ENCODE data around the gene ADGRV1. TPM values are rescaled to one million over a fixed set of nuclear protein-coding genes. Genes with fewer than 3 reads are reported as not detected.

ADGRV1 gene
- total and polyA plus RNA-seq, 9 of the 15 experiments (the other 6 are each of a cell fraction or from before 2014, with no cell fraction given): 21.7 to 156 (median 58.2) TPM

GRCh38 chr5:91114658-91115057, 556.1 kb downstream of the ADGRV1 start:
- H3K4me2 ChIP-seq (ENCODE audit: insufficient read depth, low read length): no peak overlapping the region
- ATAC-seq (no peak), DNase-seq (ENCODE audit: extremely low read depth in 1 of 4, low spot score in 3 of 4) (no peak), FAIRE-seq (no peak)
- no peaks in the 10 kb centered on the region for H3K79me2 ChIP-seq (ENCODE audit: control insufficient read depth, insufficient read depth, low read length)
- in situ Hi-C loops (cut with MboI): no loop called here
- no peaks in the 10 kb centered on the region for H3K4me1 ChIP-seq (replicated peaks in 1 of 2; ENCODE audit: control insufficient read depth in 2 of 2, insufficient read depth in 2 of 2, low read length in 2 of 2)
- TF ChIP-seq, protein P1, sequence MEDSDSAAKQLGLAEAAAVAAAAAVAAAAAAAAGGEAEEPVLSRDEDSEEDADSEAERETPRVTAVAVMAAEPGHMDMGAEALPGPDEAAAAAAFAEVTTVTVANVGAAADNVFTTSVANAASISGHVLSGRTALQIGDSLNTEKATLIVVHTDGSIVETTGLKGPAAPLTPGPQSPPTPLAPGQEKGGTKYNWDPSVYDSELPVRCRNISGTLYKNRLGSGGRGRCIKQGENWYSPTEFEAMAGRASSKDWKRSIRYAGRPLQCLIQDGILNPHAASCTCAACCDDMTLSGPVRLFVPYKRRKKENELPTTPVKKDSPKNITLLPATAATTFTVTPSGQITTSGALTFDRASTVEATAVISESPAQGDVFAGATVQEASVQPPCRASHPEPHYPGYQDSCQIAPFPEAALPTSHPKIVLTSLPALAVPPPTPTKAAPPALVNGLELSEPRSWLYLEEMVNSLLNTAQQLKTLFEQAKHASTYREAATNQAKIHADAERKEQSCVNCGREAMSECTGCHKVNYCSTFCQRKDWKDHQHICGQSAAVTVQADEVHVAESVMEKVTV (CRISPR knock-in tag; IDR thresholded peaks at IDR 0.05): no peak
- TF ChIP-seq IFI16 (CRISPR knock-in tag; IDR thresholded peaks at IDR 0.05) (no peak), HNRNPH1 (optimal IDR thresholded peaks at IDR 0.05; ENCODE audit: low read depth, low read length) (no peak), CC2D1A (IDR thresholded peaks at IDR 0.05) (no peak), MCM7 (IDR thresholded peaks at IDR 0.05) (no peak), NCOA4 (IDR thresholded peaks at IDR 0.05; ENCODE audit: partially characterized antibody) (no peak), EGR1 (conservative IDR thresholded peaks at IDR 0.05) (no peak), U2AF1 (optimal IDR thresholded peaks at IDR 0.05; ENCODE audit: low read depth, low read length) (no peak), KAT8 (IDR thresholded peaks at IDR 0.05; ENCODE audit: low read depth) (no peak), ZBTB7A (IDR thresholded peaks at IDR 0.05; ENCODE audit: borderline replicate concordance, control insufficient read depth, low read depth, low read length) (no peak), NFE2L1 (tag; IDR thresholded peaks at IDR 0.05; ENCODE audit: borderline replicate concordance, low read depth) (no peak)
- TF ChIP-seq, protein P2, sequence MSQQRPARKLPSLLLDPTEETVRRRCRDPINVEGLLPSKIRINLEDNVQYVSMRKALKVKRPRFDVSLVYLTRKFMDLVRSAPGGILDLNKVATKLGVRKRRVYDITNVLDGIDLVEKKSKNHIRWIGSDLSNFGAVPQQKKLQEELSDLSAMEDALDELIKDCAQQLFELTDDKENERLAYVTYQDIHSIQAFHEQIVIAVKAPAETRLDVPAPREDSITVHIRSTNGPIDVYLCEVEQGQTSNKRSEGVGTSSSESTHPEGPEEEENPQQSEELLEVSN (IDR thresholded peaks at IDR 0.05; ENCODE audit: borderline replicate concordance in 1 of 2, extremely low read depth in 1 of 2, insufficient read depth in 1 of 2, insufficient read length in 1 of 2, low read depth in 1 of 2, low read length in 1 of 2, poor library complexity in 1 of 2, severe bottlenecking in 1 of 2): no peak
- TF ChIP-seq, protein P3, sequence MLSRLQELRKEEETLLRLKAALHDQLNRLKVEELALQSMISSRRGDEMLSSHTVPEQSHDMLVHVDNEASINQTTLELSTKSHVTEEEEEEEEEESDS (CRISPR knock-in tag; IDR thresholded peaks at IDR 0.05): no peak
- ChIA-PET POLR2A (interaction anchor here (0.8 kb wide), 1 partner anchor 198 kb away, joined by 3 read pairs; no protein-coding TSS in a partner anchor), CTCF (ENCODE audit: low intra/inter-chr PET ratio) (no interaction called here)
- no peaks in the 10 kb centered on the region for H3K9me3 ChIP-seq (replicated peaks; ENCODE audit: control insufficient read depth, insufficient read depth, low read depth, low read length)
- no peak overlapping the region for H3K9ac ChIP-seq (ENCODE audit: insufficient read depth in 1 of 2, low read depth in 2 of 2, low read length in 2 of 2)
- H3K36me3 ChIP-seq (ENCODE audit: control insufficient read depth, insufficient read depth, low read length): peaks cover 4% of the 10 kb centered on the region; the same call in 2 of the 3 replicates
- no peaks in the 10 kb centered on the region for H4K20me1 ChIP-seq (replicated peaks; ENCODE audit: control insufficient read depth, insufficient read depth, low read length)
- H3K27ac ChIP-seq (ENCODE audit: extremely low read depth, low read depth, low read length): no peak overlapping the region
- no peak overlapping the region for H3K4me3 ChIP-seq
- intact Hi-C loops (cut with micrococcal nuclease): no loop called here
- H3K9me1 ChIP-seq (ENCODE audit: control insufficient read depth, insufficient read depth, low read length): no peaks in the 10 kb centered on the region
- no peaks in the 10 kb centered on the region for H3K27me3 ChIP-seq (ENCODE audit: control insufficient read depth in 2 of 2, insufficient read depth in 2 of 2, low read length in 2 of 2)
- BruUV-seq (replicated peaks): no TSS peak
- no peak overlapping the region for H2AFZ ChIP-seq (ENCODE audit: low read depth, low read length)
- 31% methylated on average over 2 of the region's 2 CpGs for WGBS (ENCODE audit: insufficient coverage, low coverage, missing lambda C conversion rate)

Measured in K562 (cell line).